ENCODE measurements around the gene GAA.
A peak's percentile ranks its signal among the peaks of the same experiment; 100 is the strongest.

The GAA gene

GRCh38 chr17:80101011-80101945, at the start of gene GAA:
GAA (plus strand) TSS chr17:80101581; CDS start chr17:80104587, 3,006 bp downstream.
- DNase-seq = no peak

GRCh38 chr17:80051681-80052080, 49.7 kb upstream of the GAA start:
- no peak for DNase-seq

- no peak for DNase-seq
Measured at GRCh38 chr17:80053102-80053501, 48.3 kb upstream of the GAA start.

- no peak for DNase-seq
Measured at GRCh38 chr17:80055597-80055996, 45.8 kb upstream of the GAA start.

DNA sequence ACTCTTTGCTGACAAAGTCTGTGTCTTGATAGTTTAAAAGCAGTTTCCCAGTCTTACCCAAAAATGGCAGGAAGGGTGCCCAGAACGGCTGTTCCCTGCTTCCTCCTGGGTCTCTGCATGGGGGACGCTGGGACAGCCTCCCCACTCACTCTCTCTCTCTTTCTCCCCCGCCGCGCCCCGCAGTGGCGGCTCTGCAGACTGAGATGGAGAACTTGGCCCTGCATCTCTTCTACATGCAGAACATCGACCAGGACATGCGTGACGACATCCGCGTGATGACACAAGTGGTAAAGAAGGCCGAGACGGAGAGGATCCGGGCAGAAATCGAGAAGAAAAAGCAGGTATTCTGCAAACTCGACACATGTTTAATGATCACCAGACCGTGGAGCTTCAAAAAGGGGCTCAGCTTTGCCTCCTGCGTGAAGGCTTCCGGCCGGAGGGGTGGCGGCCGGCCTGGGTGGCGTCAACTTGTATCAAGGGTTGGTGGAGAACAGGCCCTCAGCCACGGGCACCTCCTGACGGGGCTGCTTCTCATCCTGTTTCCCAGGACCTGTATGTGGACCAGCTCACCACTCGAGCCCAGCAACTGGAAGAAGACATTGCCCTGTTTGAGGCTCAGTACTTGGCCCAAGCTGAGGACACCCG, 42.9 kb upstream of the GAA start:
- no peak for DNase-seq

DNA sequence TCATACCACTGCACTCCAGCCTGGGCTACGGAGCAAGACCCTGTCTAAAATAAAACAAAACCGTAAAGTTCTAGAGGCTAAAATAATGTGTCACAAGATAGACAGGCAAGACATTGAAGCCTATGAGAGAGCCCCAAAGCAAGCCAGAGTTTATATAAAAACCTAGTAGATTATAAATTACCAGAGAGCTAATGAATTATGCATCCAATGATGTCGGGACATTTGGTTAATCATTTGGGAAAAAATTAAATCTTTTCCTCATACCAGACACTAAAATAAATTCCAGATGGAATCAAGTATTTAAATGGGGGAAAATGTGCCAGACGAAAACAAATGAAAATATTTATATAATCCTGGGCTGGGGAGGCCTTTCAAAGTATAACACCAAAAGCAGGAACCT, 40.7 kb upstream of the GAA start:
- no peak for DNase-seq

DNA sequence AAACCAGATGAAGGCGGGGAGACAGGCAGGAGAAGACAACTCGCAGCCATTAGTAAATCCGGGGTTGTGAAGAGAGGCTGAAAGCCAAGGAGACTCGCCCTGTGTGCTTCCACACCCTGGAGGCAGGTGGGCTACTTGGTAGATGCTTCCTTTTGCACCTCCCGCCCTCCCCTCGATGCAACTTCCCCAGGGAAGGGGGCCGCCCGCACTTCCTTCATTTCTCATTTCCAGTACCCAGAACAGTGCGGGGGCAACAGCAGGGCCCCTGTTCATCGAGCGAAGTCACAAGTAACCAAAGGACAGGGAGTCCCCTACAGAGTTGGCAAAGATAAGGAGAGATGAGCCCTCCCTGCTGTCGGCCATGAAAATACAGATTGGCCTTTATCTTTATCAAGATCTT, 40.0 kb upstream of the GAA start:
- DNase-seq = no peak

DNA sequence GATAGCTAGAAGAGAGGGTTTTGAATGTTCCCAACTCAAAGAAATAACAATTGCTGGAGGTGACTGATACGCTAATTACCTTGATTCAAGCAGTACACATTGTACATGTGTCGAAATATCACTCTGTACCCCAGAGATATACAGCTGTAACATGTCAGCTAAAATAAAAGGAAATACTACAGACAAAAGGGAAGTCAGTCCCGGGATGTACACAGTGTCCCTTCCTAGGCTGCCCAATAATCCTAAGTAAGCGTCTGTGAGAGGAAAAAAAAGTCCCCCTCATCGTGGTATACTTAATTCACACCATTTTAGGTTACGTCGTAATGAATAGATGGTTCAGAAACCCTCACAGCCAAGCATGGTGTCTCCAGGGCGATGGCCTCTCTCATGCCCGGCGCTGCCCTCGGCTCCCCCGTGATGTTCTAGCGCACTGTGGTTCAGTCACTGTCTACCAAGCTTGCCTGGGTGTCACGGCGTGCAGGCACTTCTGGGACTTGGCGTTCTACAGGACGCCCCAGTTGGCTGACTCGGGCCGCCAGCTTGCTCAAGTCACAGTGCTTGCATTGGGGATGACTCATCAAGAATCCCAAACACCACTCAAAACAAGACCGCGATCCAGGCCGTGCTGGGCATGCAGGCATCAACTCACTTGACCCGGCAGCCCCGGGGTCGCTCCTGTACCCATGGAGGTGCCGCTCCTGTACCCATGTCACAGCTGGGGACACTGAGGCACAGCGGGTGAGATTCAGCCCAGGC, 37.4 kb upstream of the GAA start:
- DNase-seq = no peak

DNA sequence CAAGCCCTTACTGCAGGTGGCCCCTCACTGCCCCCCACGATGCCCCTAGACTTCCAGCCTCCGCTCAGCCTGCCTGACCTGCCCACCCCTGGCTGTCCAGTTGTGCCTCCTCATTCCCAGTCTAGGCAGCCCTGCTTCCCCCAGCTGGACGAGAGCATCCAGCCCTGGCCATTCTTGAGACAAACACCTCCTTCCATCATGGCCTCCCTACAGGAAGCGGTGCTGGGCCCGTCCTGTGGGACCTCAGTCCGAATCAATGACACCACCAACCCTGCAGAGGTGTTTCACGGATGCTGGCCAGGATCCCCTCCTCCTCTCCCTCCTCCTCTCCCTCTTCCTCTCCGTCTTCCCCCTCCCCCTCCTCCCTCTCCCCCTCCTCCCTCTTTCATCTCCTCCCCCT, 36.7 kb upstream of the GAA start:
- DNase-seq = no peak

DNA sequence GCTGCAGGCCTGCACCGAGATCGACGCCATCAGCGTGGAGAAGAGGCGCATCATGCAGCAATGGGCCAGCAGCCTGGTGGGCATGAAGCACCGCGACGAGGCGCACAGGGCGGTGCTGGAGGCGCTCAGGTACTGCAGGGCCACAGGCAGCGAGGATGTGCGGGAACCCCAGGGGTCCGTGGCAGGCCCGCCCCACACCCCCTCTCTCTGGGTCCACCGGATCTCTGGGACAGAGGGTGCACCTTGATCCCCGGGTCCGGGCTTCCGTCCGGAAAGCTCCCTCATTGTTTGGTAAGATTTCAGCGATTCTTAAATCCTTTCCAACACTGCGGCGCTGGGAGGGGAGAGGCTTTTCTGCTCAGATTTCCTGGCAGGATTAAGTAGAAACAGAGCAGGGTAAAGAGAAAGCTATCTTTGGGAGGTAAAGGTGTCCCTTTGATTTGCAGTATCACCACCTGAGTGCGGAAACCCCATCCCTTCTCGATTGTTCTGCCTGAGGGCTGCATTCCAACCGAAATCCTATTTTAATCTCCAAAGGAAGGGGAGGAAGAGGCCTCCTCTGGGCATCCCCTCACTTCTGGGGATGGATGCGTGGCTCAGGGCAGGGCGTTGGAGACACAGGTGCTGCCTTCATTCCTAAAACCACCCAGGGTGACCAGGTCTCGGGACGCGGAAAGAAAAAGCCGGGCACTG, 35.8 kb upstream of the GAA start:
- DNase-seq = no peak

DNA sequence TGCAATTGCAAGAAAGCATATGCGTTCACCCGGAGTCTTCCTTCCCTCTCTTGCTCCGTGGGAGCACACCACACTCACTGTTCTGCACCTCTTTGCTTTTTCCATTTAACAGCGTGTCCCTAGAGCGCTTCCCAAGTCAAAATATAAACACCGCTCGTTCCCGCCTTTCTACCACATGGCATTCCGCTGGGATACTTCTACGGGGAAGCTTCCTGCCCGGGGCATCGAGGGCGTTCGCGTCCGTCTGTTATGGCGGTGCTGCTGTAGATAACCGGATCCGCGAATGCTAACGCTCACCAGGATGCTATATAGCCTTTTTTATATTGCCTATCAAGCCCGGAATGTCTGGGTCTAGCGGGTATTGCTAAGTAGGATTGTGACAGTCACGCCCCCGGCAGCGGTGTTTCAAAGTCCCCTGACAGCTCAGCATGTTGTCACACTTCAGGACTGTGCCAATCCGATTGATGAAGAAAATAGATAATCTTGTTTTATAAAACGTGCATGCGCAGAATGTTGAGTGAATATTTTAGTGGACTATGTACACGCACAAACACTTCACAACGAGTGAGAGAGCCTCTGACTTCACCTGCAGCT, 33.9 kb upstream of the GAA start:
- no peak for DNase-seq

GRCh38 chr17:80068301-80069222, 32.8 kb upstream of the GAA start:
- no peak for DNase-seq

- DNase-seq = no peak
Measured at GRCh38 chr17:80070375-80071115, 30.8 kb upstream of the GAA start.

DNA sequence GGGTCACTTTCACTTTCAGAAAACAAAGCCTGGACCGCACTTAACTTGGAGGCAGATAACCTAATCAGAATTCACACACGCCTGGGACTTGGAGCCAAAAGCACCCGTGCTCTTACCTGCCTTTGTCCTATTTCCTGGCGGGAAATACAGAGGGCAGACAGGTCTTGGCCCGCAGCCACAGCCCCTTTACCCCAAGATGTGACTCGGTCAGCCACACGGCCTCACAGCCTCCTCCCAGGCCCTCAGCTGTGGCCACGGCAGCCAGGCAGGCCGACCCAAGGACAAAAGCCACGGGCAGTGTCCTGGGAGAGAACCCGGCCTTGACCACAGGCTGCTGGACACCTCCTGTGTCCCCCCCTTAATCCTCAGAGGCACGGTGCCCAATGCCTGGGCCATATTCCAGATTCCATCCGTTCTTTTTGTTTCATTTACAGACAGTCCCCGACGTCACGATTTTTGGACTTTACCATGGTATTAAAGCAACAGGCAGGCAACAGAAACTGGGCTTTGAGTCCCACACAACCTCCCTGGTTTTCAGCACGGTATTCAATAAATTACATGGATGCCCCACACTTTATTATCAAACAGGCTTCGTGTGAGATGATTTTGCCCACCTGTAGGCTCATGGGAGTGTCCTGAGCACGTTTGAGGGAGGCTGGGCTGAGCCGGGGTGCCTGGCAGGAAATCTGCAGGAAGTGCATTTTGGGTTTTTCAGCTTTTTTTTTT, 30.1 kb upstream of the GAA start:
- DNase-seq = no peak

- DNase-seq = no peak
Measured at GRCh38 chr17:80072410-80072809, 29.0 kb upstream of the GAA start.

GRCh38 chr17:80080081-80080480, 21.3 kb upstream of the GAA start:
- no peak for DNase-seq

GRCh38 chr17:80081596-80081995, 19.8 kb upstream of the GAA start:
- DNase-seq = no peak

DNA sequence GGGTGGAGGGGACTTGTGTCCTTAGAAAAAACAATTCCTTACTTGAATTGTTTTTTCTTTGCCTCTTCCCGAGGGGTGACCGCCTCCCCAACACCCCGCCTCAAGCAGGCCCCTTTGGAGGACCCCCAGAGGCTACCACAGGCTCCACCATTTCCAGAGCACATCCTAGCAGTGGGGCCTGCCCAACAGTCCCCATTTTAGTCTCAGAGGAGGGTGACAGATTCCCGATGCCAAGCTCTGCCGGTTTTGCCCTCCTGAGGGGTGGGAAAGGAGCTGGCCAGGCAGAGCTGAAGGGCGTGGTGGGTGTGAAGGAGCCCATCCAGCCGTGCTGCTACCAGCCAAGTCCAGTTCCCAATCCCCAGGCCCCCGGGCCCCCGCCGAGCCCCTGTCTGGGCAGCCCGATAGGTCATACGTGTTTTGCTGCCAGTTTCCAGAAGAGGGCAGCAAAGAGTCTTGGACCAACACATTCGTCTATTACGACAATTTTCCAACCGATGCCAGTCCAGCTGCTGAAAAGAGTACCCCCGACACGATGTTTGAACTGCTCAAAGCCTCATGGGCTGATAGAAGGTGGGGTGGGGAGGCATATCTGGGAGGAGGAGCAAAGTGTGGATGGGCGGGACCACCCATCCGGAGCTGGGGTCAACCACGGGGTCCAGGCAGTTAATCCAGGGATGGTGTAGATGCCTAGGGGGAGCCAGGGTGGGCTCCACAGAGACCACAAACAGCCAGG, 18.8 kb upstream of the GAA start:
- peak; percentile 25 for DNase-seq

DNA sequence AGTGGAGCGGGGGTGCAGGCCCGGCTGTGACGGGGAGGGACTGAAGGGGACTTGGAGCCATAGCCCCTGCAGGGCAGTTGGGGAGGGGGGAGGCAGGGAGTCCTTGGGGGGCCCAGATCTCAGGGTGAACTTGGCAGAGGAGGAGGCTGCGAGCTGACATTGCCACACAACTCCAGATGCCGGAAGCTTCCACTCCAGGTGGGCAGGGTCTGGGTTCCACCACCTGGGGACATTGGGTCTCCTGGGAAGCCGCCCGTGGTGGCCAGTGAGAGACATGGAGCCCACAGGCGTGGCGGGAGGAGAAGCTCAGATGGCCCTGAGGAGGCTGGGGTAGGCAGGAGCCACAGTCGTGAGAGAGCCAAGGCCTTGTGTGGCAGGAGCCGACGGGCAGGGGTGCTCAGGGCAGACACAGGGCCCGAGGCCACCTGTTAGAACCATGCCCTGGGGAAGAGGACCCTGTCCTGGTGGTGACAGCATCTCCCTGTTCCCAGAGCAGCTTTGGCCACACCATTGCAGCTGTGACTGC, 18.2 kb upstream of the GAA start:
- no peak for DNase-seq

Measured in NCI-H2081 treated with DMSO at 0.1 percent for 48 hours (cell line).